Endometrial microvascular endothelial cells (primary cell): ENCODE results near the gene ARAP1. TPM values are rescaled to one million over a fixed set of nuclear protein-coding genes. Genes with fewer than 3 reads are reported as not detected.

Experiments used
- in situ Hi-C: cut with HindIII; loops from 2 replicates; pipeline ENCODE4 v1.10.0; 2017; ENCODE audit warnings: low sequenced_read_pairs, low pct_unique_long_range_greater_than_20kb; ENCODE audit errors: inconsistent ontology term
- total RNA-seq: library from RNA; depleted of rRNA; stranded (reverse); fragments of >200 nt; gene quantifications from one replicate; pipeline ENCODE4 v1.2.3, GENCODE V29; 2015; ENCODE audit errors: inconsistent ontology term

The ARAP1 gene
- total RNA-seq, 1 donor from 2014 or later: 76.5 TPM

GRCh38 chr11:72750556-72751115 lies 1.6 kb downstream of the ARAP1 start:
- in situ Hi-C loops: loop anchor here (10.0 kb wide), 1 partner anchor 64 kb away; the partner anchor contains the start of gene ATG16L2

GRCh38 chr11:72750086-72750485 lies 2.1 kb downstream of the ARAP1 start:
- in situ Hi-C loops: loop anchor here (10.0 kb wide), 1 partner anchor 65 kb away; the partner anchor contains the start of gene ATG16L2

GRCh38 chr11:72747289-72747855 lies 4.8 kb downstream of the ARAP1 start:
- in situ Hi-C loops: no loop called here

GRCh38 chr11:72746821-72747220 lies 5.4 kb downstream of the ARAP1 start:
- in situ Hi-C loops: no loop called here

- in situ Hi-C loops: no loop called here
These were observed 6.2 kb downstream of the ARAP1 start for GRCh38 chr11:72745925-72746550.

- in situ Hi-C loops: no loop called here
These were observed 6.7 kb downstream of the ARAP1 start for GRCh38 chr11:72745511-72745910.

GRCh38 chr11:72744474-72744873 lies 7.7 kb downstream of the ARAP1 start:
- in situ Hi-C loops: no loop called here

GRCh38 chr11:72743321-72744221 lies 8.6 kb downstream of the ARAP1 start:
- in situ Hi-C loops: no loop called here

GRCh38 chr11:72742513-72743320 lies 9.5 kb downstream of the ARAP1 start:
- in situ Hi-C loops: no loop called here

GRCh38 chr11:72741849-72742512 lies 10.2 kb downstream of the ARAP1 start:
- in situ Hi-C loops: no loop called here

GRCh38 chr11:72741429-72741833 lies 10.8 kb downstream of the ARAP1 start:
- in situ Hi-C loops: no loop called here

GRCh38 chr11:72740562-72741428 lies 11.4 kb downstream of the ARAP1 start:
- in situ Hi-C loops: no loop called here

GRCh38 chr11:72740060-72740424 lies 12.2 kb downstream of the ARAP1 start:
- in situ Hi-C loops: no loop called here

- in situ Hi-C loops: no loop called here
These were observed 12.8 kb downstream of the ARAP1 start for GRCh38 chr11:72739240-72740059.

GRCh38 chr11:72738199-72739141 lies 13.7 kb downstream of the ARAP1 start:
- in situ Hi-C loops: no loop called here

GRCh38 chr11:72737336-72737735 lies 14.9 kb downstream of the ARAP1 start:
- in situ Hi-C loops: no loop called here
